Activated T-cell treated with anti-CD3 and anti-CD28 coated beads for 4 hours (primary cell): ENCODE data around the gene GLCCI1.

Source experiments
- DNase-seq: peaks from one replicate; pipeline ENCODE4 v3.0.0-alpha.2; 2020

The GLCCI1 gene

DNA sequence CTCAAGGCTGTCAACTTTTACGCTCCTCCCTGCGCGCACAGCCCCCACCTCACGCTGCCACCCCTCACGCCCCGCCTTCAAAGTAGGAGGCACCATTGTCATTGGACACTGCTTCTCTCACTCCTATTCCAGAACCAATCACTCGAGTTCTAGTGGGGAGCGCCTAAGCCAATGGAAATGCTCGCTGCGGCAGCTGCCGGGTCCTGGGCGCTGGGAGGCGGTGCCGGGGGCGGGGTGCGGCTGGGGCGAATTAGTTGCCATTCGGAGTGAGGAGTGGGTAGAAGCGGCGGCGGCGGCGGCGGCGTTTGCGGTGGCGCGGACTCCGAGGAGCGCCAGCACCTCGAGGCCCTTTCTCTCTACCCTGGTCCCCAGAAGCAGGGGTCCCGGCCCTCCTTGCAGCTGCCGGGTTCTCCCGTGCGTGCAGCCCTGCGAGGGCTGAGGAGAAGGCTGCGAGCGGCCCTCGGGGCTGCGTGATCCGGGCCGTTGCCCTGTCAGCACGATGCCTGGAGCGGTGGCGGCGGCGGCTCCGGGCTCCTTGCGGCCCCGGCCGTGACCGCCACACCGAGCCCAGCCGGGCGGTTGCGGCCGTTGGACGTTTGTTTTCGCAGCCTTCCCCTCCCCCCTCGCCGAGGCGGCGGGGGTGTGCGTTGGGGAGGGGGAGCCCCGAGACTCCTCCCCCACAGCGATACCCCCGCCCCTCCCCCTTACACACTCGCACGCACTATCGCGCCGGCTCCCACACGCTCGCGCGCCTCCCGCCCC lies at the start of gene GLCCI1:
Gene GLCCI1, plus strand, starts transcription at position 253 of the 762 bp plus-strand sequence. CDS start 555 bp downstream, outside the sequence.
- peak; percentile 95 for DNase-seq

DNA sequence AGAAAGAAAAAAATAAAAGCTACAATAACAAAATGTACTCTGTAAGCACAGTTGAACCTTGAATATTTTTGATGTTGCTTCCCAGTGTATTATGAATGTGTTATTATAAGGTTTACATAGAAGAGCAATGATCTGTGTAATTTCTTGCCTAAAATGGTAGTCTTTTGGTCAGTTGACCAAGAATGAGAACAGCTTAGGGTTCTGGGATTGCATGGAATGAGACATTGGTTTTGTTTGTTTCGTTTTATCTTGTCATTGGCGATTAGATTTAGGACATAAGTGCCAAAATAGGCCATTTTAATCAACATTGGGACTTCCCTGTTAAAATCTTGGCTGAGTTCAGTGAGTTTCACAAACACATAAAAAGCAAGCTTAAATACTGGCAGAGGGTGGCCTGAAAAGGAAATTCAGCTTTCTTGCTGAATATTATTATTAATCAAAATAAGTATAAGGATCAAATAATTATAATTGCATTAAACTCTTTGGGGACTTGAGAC lies 49.1 kb upstream of the GLCCI1 start:
- no peak for DNase-seq

DNA sequence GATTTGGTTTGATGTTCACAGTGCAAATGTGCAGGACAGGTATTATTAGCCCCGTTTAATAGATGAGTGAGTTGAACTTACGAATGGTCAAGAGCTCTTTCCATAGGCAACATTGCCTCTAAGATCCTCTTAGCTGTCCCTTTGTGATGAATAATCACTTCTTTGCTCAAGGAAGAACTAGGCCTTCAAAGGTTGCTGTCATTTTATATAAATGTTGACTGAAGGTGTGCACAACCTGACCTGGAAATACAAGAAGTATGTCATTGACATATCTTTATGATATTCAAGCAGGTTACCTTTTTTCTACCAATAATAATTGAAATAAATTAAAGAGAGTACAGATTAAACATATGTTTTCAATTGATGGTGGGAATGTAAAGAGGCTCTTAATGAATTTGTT lies 48.5 kb upstream of the GLCCI1 start:
- no peak for DNase-seq

DNA sequence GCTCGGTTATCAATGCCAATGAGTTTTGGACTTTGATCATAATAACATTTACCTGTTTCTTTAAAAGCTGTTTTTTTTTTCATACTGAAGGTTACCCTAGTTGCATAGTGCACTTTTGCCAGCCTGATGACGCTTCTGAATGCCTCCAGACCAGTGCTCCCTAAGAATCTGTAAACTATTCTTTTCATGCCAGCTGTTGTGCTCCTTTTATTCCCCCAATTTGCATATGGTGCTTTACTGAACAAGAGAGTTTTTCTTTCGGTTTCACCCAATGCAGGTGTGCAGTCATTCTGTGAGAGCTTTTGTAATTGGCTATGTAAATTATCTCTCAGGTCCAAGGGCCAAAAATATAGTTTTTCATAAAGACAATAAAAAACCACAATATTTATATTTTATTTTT lies 48.1 kb upstream of the GLCCI1 start:
- DNase-seq: no peak

DNA sequence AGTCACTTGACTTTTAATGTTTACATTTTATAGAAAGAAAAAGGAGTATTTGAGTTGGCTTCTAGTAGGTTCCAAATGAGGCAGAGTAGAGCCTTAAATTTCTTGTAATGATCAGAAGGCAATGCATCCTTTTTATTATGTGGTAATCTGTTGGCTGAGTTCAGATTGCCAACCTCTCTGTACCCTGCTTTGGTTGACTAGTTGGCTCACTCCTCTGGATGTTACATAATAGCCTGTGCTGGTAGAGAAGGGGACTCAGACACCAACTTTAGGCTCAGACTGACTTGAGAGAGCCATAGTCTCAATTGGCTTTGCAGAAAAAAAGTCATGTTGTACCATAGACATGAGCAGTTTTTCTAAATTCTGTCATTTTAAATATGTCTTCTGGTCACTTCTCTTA lies 46.8 kb upstream of the GLCCI1 start:
- no peak for DNase-seq

DNA sequence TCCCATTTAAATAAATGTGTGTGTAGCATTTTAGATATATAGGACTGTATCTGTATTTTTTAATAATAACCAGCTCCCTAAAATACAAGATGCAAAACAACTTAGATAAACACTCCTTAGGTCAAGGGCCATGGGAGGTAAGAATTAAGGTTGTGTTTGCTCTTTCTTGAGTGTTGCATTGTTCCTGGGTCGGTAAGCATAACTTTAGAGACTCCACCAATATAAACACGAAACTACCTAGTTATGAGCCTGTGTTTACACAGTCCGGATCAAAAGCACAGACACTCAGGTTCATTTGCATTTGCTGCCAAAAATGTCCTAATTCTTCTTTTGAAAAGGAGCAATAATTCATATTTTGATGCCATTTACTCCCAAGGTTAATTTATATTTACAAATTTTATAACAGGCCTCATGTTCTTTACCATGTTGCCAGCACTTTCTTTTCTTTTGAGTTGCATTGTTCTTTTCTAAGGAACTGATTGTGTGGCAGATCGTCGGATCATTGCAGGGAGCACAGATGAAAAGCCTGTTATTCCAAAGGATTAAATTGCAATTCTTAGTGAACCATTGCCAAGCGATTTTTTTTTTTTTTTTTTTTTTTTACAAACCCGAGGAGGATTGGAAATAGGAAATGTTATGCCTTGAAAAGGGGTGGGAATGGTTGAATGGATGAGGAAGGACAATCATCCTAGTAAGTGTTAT lies 45.8 kb upstream of the GLCCI1 start:
- no peak for DNase-seq

DNA sequence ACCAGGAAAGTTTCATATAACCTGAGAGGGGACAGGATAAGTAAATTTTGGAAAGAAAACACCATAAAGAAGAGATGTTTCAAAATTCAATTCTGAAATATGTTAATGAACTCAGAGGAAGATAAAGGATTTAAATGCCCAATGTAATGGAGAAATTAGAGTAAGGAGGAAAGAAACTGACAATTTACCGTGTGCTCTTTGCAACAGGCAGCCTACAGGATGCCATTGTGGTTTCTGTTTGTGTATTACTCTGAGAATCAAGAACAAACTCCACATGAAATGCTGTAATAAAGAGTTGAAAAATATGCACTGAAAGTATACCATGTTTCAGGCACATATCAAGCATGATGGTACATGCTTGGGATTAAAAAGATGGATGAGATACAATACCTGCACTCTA lies 44.8 kb upstream of the GLCCI1 start:
- no peak for DNase-seq

DNA sequence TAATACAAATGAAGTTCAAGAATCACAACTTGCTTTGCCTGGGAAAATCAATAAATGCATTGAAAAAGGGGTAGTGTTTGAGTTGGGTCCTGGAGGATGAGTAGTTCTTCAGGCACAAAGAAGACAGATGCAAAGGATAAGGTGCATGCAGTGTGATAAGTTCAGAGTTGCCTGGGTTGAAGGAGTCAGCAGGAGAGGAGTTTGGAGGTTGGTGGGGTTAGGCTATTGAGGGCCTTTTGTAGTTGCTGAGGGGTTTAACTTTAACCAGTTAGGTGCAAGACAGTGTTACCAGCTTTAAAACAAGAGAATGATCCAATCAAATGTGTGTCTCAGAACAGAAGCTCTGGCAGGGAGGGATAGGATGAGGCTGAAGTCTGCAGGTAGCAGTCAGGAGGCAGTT lies 44.3 kb upstream of the GLCCI1 start:
- no peak for DNase-seq

DNA sequence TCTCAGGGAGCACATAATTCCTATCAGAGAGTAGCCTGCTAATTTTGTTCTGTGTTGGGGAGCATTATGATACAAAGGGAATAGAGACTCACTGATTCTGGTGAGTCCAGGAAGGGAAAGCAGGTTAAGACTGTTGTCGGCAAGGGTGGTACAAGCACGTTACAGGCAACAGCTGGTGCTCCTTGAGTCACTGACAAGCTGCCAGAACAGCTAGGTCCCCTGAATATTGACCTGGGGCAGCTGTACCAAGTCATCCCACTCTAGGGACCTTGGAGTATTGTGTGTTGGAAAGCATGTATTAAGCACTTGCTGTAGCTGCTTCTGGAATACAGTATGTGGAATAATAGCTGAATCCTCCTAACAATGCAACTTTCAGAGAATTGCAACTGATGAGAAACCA lies 37.0 kb upstream of the GLCCI1 start:
- DNase-seq: no peak

DNA sequence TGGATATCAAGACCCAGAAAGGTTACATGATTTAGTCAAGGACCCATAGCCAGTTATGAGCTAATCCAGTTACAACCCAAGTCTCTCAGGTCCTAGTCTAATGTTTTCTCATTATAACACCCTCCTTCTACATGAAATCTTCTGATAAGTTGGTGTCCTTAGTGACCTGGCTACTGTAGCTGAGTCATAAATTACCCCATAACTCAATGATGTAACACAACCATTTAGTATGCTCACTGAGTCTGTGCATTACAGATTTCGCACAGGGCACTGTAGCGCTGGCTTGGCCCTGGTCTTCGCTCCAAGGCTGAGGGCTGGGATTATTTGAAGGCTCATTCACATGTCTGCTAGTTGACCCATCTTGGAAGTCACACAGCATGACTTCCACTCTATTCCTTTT lies 36.0 kb upstream of the GLCCI1 start:
- DNase-seq: no peak

DNA sequence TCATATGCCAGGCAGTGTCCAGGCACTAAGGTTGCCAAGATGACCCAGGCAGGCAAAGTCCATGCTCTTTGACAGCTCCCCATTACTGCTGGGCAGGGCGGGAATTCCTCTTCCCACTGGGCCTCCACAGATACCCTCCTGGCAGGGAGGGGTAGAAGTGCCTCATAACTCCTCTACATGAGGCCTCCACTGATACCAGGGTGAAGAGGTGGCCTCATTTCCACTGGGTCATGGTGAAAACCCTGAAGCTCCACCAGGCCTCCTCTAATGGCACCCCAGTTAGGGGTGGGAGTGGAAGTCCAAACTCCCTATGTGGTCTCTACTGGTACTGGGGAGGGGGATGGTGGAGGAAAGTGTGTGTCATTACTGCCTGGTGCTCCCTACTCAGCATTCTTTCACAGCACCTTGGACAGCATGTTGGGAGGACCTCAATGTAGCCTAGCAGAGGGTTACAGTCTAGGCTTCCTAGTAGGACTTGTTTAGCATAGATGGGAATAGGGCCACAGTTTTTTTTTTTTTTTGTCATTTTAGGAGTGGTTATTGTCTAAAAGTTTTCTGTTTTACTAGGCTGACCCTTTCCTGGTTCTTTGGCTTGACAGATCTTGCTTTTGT lies 34.6 kb upstream of the GLCCI1 start:
- DNase-seq: no peak

DNA sequence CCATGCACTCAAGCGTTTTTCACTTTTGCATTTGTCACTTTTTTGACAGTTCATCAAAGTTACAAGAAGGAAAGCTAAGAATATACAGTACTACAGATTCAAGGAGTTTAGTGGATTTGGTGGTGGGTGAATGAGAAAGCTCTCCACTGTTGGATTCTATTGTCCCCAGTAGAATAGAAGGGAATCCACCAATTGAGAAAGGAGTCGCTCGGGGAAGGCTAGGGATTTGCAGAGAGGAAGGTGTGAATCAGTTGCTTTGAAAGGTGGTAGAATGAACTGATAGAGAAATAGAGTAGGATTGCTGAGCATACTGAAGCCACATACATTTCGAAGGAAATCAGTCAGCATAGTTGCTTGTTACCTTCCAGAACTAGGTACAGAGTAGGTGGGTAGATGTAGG lies 33.7 kb upstream of the GLCCI1 start:
- DNase-seq: no peak

DNA sequence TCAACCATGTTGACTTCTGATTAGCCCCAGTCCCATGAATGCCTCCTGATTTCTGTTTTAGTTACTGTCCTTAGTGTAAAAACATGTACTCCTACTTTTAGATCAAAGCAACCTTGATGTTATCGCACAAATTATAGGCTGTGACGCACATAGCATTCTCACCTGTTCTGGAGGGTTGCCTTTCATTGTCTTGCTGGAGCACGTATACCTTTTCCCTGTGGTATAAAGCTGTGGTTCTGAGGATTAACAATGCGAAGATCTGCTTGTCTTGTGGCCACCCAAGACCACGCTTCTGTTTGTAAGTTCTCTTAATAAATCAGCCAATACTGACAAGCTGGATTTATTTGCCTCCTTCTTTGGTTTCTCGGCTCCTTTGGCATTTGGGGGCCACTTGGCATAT lies 30.1 kb upstream of the GLCCI1 start:
- DNase-seq: no peak

DNA sequence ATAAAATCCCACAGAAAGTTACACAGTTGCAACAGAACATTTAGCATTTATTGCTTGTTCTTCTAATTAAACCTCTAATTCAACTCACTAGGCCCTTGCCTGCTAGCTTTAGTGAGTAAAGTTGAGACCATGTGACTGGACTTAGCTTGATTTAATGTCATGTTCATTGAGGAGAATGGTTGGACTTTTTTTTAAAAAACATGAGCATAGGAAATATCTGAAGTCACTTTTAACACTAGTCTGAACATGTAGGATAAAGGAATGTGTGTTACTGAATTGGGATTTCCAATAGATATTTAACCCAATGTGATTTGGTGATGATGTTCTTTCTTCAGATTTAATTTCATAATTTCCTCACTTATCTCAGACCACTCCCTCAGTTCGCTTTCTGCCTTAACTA lies 24.6 kb upstream of the GLCCI1 start:
- DNase-seq: no peak

DNA sequence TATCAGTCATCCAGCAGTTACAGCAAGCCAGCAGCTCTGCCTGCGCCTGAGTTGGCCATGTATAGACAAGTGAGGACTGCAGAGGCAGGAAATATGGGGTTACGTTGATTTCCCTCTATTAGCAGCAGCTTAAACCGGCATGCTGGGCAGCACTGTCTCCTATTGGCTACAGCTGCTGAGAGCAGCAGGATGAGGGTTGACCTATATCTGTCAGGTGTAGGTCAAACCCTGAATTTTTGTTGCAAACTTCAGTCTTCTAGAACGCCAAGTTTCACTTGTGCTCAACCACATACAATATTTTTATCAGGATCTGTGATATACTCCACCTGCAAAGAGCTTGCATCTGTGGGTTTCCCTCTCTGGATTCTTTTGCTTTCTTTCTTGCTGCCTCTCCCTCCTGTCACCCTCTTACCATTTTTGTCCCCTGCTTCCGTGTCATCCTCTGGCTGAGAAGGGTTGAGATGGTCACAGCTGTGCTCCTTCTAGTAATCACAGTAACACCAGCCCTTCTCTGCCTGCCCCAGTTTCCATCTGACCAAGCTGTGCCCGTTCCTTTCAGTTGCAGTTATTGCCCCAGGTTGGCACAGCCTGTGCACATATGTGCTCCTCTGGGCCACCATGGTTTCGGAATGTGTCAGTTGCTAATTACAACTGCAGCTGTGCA lies 23.8 kb upstream of the GLCCI1 start:
- DNase-seq: peak; percentile 7

DNA sequence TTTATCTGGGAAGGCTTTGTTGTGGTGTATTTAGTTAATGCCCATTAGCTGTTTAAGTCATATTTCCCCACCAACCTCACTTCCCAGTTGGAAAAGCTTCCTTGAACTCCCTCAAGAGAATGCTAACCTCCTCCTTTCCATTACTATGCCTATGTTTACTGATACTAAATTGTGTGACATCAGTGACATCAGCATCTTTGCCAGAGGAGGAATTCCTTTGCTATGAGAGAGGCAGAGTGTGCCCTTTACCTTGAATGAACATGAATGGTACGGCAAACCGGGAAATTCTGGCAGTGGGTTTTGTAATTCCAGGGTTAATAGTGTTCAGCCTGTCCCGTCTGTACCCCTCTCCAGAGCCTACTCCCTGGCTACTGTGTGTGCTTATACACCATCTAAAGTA lies 22.1 kb upstream of the GLCCI1 start:
- DNase-seq: no peak

DNA sequence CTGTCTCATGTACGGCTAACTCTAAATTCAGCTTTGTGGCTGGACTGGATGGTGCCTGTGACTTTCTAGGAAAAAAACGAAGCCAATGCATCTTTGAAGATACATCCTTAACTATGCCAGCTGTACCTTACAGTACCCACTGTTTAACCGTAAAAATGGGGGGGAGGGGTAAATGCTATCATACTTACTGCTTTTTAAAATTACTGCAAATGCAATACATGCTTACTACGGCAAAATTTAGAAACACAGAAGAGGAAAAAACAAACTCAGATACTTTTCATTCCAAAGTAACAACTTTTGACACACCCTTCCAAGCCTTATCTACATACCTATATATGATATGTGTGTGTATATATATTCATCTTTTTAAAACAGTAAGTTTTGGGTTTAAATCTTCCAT lies 20.4 kb upstream of the GLCCI1 start:
- DNase-seq: no peak

DNA sequence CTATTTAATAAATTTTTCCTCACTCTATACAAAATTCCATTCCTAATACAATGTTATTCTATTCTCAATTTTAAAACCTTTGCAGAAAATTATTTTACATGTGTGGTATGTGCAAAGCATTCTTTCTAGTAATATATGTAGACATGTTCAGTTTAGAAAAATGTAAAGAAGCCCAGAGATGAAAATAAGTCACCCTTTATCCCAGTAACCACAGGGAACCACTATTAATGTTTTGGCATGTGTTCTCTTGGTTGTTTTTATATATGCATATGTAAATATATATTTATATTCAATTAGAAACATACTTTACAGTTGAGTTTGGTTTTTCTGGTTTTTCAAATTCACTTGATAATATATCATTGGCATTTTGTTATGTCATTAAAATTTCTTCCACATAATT lies 14.8 kb upstream of the GLCCI1 start:
- DNase-seq: no peak

DNA sequence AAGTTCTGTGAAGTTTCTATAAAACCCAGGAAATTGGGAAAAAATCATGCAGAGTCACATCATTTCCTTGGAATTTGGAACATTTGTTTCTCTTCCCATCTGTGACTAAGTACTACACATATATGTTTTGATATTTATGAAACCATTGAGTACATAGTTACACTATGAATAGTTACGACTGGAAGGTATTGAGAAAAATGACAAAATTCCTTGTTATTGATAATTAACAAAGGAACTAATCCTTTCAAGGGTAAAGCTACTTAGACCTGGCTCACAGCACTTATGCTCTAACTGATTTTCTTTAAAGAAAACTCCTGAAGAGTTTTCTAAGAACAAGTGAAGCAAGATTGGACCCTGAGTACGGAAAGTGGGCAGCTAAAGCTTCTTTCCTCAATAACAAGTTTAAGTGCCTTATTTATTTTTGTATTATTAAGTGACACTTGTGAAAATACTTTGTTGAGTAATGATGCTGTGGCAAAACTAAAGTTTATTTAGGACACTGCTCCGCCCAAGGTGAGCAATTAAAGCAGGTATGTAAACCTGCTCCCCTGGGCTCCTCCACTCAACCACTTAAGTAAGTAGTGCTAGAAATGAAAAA lies 12.0 kb upstream of the GLCCI1 start:
- DNase-seq: no peak

DNA sequence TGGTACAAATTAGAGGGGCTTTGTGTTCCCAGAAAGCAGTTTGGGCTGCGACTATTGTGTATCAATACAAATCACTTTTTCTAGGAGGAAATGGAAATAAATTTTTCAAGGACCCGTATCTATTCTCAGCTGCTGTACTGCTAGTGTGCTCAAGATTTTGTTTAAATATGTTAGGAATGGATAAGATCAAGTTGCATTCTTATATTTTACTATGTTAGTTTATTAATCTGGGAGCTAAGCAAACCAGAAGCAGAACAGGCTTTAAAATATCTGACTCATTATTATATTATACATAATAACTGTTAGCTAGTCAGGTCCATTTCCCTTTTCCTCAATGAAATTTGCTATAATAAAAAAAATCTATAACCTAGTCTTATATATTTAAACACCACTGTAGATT lies 11.1 kb upstream of the GLCCI1 start:
- no peak for DNase-seq

DNA sequence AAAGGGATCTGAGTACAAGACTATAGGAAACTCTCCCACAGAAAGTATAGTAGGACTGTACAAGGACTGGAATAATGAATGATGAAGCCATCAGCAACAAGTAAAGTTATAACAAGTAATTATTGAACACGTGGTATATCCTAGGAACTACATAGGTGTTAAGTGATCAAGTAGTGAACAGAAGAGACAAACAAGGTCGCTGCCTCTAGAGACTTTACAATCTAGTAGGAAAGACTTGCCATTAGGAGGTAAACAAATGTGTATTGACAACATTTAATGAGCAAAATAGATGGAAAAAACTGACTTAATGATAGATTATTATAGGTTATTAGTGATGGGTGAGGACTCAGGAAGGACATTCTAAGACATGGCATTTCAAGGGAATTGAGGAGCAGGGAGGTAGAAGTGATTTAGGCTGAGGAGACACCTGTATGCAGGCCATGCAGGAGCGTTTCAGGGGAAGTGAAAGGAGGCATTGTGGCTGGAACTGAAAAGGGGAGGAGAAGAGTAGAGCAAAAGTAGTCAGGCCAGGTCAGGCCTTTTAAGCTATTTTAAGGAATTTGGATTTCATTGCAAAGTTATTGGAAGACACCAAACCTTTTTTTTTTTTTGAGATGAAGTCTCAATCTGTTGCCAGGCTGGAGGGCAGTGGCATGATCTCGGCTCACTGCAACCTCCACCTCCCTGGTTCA lies 8.5 kb upstream of the GLCCI1 start:
- DNase-seq: no peak

DNA sequence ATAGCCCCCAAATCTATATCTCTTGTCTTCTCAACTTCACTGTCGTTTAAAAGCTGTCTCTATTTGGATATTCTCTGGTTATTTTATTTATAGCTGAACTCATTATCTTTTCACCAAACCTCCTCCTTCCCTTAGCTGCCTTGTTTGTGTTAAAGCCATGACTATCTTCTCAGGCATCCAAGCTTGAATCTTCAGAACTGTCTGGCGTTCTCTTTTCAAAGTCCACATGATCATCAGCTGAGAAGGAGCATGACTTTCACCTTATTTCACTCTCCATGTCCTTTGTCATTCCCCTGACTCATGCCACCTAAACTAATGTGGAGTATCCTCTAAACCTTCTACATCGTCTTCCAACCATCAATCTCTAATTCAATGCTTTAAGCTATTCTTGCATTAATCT lies 5.7 kb upstream of the GLCCI1 start:
- no peak for DNase-seq

DNA sequence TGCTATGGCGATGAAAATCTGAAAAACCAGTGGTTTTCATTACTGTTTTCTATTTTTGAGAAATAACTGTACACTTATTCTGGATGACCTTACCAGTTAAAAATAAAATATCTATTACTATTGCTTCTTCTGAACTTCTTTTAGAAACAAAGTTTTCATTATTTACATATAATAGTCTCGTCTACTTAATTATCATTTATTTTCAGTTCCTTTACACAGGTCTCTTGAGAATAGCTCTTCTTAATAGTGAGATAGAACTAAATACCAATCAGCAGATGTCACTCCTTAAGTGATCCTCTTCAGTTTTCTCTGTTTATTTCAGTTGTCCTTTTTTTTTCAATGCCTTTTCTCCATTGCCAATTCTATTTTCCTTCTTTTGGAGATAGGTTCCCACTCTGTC lies 4.3 kb upstream of the GLCCI1 start:
- DNase-seq: no peak
